Measurements from ENCODE around the gene PIRT.

The PIRT gene

DNA sequence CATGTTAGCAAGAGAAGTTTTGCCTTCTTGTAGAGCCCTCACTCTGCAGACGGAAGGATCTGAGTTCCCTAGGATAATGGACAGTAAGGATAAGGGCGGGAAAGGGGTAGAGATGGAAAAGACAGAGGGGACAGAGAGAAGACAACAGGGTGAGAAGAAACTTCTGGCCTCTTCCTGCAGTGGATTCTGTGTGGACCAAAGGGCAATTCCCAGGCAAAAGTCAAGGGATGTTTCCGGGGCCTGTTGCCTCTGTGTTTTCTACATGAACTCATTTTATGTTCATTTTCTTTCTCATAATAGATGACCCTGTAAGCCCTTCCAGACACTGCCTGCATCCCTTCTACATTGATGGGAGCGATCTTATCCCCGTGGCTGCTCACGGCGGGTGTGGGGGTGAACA lies 33.3 kb downstream of the PIRT start:
- no peak for TF ChIP-seq CTCF (IDR thresholded peaks at IDR 0.05; ENCODE audit: low read depth, low read length)
- no peak for DNase-seq (ENCODE audit: extremely low read depth, low read depth)

- no peak for DNase-seq (ENCODE audit: extremely low read depth, low read depth)
- TF ChIP-seq CTCF (IDR thresholded peaks at IDR 0.05; ENCODE audit: low read depth, low read length): no peak
Observed at GRCh38 chr17:10803830-10804475, 33.9 kb downstream of the PIRT start, which contains the start of gene TMEM238L. TSS of gene TMEM238L (minus strand) at chr17:10804099. CDS start at chr17:10803963, 136 bp downstream.

DNA sequence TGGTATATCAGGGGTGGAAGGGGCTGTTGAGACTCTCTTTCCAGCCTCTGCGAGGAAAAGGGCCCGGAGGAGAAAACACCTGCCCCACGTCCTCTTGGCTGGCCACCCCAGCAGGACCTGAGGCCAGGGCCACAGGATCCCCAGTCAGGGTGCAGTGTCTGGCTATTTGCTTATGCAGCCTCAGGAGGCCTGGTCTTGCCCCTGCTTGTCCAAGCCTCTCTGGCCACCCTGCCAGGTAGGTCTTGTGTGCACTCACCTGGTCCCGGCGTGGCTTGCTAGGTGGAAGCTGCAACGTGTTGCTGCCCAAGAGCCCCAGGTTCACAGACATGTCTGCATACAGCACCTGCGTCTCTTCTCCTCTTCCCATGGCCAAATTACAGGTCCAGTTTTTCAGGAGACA lies 34.5 kb downstream of the PIRT start:
- no peak for TF ChIP-seq CTCF (IDR thresholded peaks at IDR 0.05; ENCODE audit: low read depth, low read length)
- no peak for DNase-seq (ENCODE audit: extremely low read depth, low read depth)

DNA sequence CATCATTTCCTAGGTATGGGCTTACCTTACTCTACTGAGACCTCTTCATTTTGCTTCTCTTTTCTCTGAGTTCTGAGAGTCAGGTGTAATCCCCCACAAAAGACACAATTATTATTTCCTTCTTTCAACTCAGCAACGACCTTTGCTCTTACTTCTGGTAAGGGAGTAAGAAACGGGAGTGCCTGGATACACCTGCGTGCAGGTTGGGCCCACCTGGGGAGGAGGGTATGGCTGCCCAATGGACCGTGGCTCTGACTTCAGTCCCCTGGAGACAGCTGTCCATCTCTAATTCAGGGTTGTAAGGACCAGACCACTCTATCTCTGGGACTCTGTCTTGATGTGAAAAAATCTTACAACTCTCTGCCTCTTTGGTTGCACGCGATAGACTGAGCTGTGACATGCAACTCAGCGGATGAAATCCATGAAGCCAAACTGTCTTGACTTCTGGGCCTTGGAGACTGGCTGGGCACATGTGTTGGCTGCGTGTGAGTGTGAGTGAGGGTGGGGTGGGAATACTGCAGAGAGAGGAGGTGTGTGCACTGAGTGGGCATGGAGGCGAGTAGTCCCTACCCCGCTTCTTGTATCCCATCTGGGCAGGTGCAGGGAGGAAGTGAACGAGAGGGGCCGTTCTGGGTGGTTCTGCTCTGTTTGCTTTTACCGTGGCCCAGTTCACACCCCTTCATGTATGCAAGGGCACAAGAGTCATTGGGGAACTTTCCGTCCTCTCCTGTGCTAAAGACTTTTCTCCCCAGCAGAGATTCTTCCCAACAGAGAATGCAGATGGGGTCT lies 35.2 kb downstream of the PIRT start:
- TF ChIP-seq CTCF (IDR thresholded peaks at IDR 0.05; ENCODE audit: low read depth, low read length): no peak
- DNase-seq (ENCODE audit: extremely low read depth, low read depth): no peak

DNA sequence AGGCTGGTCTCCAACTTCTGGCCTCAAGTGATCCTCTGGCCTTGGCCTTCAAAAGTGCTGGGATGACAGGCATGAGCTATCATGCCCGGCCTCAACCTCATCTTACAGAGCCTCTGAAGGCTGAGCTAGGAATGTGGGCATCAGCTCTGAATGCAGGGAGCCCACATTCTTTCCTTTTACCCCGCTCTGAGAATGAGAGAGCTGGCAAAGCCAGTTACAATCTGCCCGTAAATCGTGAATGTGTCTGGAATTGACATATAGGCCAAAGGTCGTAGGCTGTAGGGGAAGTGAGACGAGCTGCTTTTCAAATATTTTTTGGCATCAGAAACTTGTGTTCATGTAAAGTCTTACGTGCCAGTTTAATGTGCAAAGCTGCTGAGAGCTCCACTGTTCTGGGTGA lies 38.5 kb downstream of the PIRT start:
- no peak for TF ChIP-seq CTCF (IDR thresholded peaks at IDR 0.05; ENCODE audit: low read depth, low read length)

GRCh38 chr17:10798910-10799309 lies 39.0 kb downstream of the PIRT start:
- DNase-seq (ENCODE audit: extremely low read depth, low read depth): no peak
- TF ChIP-seq CTCF (IDR thresholded peaks at IDR 0.05; ENCODE audit: low read depth, low read length): no peak

More for the DNA sequence above, 38.5 kb downstream of the PIRT start:
- DNase-seq (ENCODE audit: extremely low read depth, low read depth): no peak

DNA sequence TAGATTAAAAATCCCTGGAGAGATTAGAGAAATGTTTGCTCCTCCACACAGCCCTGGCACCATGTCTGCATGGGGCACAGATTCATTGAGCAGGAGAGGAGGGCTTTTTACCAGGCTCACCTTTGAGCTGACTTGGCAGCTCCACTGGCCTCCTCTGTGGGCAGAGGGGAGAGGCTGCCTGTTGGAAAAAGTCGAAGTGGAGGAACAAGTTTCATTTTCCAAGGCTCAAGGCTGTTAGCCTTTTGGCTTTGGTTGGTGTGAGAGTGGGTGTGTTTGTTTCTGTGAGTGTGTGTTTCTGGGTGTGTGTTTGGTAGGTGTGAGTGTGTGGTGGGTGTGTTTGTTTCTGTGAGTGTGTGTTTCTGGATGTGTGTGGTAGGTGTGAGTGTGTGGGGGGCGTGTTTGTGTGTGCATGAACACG lies 39.5 kb downstream of the PIRT start:
- no peak for DNase-seq (ENCODE audit: extremely low read depth, low read depth)

More for the DNA sequence above, 39.5 kb downstream of the PIRT start:
- no peak for TF ChIP-seq CTCF (IDR thresholded peaks at IDR 0.05; ENCODE audit: low read depth, low read length)

All from AG09319 (cell line).